HG03095 (cell line): ENCODE measurements around the gene CLCC1.

Source experiments
- ATAC-seq: cut with Tn5 transposase; IDR thresholded peaks from one replicate; pipeline ENCODE4 v1.9.1; 2021; ENCODE audit warnings: moderate library complexity; ENCODE audit not compliant: unreplicated experiment

CLCC1 gene

DNA sequence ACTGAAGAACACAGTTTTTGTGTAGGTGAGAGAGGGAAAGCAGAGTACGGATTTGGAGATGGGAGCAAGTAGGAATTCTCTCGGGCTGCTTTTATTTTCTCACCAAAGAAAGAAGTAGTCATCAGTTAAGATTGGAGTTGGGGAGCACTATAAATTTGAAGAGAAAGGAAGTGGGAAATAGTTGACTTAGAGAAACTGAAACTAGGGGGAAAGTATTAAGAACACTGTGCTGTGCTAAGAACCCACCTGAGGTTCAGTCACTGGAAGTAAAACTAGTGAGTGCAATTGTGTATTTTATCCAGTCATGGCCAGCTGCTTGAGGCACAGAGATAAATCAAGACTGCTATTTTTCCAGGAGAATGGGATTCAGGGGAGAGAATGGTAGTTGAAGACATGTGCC, 37.4 kb downstream of the CLCC1 start:
- ATAC-seq: no peak

DNA sequence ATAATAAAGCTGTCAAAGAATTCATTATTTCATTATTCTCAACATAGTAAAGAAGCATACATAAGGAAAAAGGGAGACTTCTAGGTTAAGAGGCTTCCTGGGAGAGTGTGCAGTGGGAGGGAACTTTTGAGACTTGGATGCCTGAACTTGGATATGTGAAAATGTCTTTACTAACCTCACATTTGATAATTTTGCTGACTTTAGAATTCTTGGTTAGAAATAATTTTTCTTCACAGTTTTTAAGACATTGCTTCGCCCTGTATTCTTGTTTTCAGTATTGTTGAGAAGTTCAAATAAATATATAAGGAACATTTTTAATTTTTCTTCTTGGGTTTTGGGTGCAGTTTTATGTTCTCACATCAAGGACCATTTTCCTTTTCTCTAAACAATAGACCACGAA, 46.5 kb downstream of the CLCC1 start:
- no peak for ATAC-seq
